Nucleus accumbens (tissue), 56 donors: Measurements from ENCODE around the gene LRMDA.

ENCODE experiments used
- DNase-seq, 56 donors: peaks; one replicate each; lab custom pipeline; 2025; lab: John Stamatoyannopoulos, UW

Gene LRMDA

DNA sequence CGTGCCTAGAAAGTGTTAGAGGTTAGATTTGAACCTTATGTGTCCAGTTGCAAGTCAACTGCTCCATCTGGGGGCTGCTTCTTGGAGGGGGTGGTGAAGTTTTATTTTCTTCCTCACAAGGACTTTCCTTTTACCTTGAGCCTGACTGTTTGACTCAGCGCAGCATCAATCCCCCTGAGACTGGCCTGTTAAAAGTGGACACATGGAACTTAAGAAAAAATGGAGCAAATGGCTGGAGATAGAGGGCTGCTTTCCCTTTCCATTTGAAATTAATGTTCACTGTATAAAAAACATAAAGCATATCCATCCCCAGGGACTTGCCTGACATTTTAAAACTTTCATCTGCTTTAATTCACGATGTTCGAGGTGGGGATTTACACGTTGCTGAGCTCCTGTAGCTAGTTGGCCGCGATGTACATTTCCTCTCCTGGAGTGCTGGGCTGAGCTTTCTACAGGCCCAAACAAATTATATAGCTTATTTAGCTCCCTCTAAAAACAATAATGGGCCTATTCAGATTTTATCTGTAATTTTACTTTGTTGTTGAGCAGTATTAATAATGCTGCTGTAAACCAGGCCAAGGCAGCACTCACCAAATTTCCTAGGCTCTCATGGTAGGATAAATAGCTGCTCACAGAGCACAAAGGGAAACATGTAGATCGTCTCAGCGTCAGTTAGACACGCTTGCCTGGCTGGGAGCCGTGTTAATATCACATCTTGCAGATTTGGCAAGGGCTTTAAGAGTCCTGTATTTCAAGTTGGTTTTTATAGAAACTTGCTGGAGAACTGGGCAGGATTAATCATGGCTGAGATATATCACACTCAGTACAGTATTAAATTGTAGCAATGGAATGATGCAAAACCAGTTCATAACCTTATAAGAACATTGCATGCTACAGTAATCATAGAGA, 251.5 kb downstream of the LRMDA start:
- no peak for DNase-seq

DNA sequence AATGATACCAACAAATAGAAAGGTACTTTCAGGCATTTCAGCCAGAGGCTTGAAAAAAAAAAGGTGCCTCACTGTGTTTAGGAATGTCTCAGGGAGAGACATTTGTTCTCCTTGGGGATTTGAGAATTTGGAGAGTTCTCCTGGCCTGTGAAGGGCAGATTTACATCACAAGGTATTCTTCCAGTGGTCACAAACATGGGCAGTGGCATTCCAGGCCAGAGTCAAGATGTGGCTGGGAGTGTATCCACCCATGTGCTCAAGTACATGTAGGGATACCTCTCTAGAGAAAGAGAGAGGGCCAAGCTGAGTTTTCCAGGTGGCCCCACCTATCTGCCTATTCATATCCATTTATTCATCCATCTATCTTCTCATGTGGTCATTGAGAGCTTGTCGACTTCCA, 253.8 kb downstream of the LRMDA start:
- no peak for DNase-seq

DNA sequence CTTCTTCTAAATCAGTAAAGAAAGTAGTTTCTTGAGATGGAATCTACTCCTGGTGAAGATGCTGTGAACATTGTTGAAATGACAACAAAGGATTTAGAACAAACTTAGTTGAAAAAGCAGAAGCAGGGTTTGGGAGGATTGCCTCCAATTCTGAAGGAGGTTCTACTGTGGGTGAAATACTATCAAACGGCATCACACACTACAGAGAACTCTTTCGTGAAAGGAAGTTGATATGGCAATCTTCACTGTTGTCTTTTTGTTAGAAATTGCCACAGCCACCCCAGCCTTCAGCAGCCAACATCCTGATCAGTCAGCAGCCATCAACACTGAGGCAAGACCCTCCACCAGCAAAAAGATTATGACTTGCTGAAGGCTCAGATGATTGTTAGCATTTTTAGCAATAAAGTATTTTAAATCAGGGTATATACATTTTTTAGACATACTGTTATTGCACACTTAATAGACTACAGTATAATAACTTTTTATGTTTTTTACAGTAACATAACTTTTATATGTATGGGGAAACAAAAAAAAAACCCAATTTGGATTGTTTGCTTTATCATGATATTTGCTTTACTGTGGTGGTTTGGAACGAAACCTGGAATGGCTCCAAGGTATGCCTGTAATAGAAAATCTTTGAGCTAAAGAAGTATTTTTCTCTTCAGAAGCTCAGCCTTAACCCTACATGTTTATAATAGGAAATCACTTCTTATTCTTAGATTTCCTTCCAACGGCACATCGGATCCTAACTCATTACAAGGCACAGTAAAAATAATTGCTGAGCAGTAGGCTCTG, 257.3 kb downstream of the LRMDA start:
- no peak for DNase-seq

DNA sequence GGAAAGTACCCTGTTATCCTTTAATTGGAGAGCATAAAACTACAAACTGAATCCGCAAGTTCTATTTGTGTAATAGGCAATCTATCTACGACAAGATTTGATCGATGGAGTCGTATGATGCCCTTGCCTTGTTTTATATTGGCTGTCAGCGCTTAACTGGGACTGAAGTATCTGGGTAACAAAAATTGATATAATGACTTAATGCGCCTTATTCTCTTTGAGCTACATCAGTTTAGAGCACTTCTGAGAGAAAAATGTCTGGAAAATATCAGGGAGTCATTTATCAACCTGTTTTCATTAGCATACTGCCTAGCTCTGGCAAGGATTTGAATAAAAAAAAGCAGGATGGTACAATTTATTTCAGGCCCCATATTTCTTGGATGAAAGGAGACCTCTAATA, 262.1 kb downstream of the LRMDA start:
- no peak for DNase-seq

DNA sequence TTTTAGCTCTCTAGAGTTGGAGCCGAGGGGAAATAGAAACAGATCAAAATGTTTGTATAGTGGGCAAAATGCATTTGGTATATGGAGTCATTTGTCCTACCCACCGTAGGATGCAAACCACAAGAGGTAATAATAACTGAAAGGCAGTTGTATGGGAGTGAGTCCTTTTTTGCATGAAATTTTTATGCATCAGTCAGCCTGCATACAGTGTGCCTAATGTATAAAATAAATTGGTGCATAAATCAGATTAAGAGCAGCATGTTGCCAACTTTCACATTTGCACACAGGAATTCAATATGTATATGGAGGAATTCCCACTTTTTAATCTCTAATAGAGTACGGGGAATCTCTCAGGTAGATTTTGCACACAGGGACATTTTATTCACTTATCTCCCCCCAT, 262.8 kb downstream of the LRMDA start:
- no peak for DNase-seq

DNA sequence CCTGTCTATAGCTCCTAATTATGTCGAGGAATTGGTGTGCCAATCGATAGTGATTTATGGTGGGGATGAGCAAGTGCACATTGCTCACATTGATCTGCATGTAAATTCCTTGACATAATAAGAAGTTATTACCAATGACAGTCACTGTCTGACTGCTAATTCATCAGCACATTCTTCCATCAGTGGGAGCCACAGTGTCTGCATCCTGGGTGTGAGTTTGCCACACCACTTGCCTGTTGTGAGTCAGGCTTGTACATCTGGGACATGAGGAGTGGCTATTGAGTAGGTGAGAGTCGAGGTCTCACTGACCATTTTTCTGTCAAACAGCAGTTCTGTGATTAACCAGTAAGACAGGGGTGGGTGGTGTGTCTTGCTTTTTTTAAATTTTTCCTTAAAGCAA, 263.4 kb downstream of the LRMDA start:
- no peak for DNase-seq

DNA sequence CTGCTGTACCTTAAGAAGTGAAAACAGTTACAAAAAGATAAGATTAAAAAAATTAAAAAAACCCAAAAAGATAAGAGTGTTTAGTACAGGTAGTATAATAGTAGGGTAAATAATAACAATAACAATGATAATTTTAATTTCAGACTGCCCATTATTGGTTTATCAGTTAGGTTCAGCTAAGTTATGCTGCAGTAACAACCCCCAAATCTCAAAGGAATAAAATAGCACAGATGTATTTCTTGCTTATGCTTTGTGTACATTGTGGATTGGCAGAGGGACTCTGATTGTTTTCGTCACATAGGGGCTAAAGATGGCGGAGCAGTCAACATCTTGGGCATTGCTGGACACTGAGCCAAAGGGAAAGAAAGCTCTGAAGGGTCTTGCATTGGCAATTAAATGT, 264.6 kb downstream of the LRMDA start:
- no peak for DNase-seq

DNA sequence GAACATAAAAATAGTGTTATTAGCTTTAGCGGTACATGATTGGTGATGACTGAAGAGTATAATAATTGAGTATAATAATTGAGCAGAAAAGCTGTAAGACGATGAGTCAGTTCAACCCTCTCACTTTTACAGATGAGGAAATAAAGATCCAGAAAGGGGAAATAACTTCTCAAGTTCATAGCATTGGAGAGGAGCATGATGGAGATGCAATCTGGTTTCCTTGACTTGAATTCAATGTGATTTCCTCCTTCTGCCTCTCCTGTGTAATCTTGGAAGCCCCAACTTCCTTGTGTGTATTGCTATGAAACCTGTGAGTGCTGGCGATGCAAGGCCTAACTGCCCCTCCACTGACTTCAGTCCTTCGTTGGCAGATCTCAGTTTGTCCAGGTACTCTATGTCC, 265.1 kb downstream of the LRMDA start:
- no peak for DNase-seq

DNA sequence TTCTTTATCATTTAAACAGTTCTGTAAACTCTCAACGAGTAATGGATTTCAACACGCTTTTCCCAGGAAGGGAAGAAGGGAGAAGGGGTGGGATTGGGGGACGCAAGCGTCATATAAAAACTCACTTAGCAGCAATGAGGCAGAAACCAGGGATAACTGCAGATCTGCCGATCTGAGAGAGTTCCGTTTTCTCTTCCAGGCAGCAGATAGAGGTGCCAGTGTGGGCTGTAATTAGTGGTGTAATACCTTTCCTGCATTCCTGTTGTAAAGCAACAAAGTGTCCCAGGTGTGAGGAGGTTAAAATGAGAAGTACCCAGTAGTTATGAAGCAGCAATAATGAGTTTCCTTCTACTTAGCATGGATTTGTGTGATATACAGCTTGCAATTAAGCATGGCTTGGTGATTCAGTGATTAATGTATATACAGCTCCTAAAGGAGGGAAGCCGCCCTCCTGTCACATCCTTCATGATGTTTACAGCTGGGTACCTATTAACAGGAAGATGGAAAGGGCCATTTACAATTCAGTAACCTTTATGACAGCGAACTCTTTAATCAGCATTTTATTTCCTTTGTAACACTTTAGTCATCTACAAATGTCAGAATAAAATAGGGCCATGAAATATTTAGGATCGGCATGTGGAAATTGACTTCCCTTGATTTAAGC, 271.9 kb downstream of the LRMDA start:
- no peak for DNase-seq

DNA sequence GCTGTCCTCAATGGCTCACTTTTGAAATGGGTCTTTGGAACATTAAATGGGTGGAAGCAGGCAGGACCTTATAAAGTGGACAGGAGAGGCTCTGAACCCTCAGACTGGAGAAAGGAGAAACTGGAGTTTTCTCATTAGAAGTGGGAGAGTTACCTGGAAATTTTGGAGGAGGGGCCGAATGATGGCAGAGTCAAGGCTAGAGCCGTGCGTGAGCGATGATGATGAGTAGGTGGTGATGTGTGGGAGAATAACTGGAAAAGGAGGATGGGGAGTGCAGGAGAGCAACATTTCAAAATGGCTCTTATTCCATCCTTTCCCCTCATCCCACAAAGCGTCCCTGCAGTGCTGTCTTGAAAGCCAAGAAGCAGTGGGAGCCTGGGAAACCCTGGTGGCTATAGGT, 274.0 kb downstream of the LRMDA start:
- DNase-seq = no peak

DNA sequence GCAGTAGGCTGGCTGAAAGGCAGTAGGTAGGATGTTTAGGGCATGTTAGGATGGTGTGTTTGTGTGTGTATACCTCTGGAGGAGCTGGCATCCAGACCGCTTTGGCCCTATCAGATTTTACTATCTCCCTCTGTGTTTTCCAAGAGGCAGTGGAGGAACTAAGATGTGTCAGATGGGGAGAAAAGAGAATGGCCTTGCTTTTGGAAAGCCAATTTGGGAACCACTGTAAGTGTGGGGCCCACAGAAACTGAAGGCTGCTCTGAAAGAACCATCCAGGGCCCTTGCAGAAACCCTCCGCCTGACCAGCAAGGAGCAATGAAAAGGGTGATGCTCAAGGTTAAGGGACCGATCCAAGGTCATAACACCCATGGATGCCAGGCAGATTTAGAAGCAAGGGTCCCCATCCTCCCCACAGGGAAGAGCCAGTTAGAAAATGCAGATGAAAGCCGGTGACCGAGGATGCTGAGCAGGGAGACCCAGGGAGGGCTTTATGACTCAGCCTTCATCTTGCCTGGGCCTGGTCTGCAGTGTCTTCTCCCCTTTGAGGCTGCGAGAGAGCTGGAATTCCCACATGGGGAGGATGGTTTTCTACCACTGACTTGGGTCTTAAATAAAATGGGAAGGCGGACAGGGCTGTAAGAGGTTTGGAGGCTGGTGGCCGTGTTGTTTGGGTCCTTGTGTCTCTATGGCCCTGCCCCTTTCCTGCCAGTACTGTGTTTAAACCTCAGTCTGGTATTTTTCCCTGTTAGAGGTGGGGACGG, 275.8 kb downstream of the LRMDA start:
- DNase-seq = no peak

DNA sequence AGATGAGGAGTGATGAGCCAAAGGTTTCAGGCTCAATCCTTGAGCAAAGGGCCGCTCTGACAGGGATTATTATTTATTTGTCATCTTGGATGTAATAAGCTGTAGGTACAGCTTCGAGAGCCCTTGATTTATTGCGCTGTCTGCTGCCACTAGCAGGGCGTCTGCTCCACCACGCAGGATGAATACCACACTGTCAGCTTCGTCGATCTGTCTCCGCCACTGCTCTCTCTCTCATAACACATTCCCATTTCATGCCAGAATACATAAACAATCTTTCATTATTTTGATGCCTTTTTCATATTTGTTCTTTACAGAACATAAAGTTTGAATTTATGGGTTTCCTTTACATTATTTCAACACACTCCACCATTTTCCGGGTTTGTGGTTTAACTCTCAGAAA, 276.6 kb downstream of the LRMDA start:
- peak in 9 of 56 donors; percentile 2 to 31 (median 11) for DNase-seq

DNA sequence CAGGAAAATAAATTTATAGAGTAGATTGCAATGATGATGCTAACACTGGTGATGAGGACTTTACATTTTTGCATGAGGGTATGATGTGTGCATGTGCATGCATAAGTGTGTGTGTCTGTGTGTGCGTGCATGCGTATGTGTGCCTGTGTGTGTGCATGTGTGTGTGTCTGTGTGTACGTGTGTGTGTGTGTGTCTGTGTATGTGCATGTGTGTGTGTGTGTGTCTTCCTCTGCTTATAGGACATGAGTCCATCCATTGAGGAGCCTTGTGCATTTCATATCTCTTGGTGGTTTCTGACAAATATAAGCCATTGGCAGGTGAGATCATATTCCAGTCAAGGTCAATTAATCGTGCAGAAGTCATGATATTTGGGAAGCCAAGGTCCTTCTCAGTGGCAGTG, 277.8 kb downstream of the LRMDA start:
- DNase-seq = no peak

DNA sequence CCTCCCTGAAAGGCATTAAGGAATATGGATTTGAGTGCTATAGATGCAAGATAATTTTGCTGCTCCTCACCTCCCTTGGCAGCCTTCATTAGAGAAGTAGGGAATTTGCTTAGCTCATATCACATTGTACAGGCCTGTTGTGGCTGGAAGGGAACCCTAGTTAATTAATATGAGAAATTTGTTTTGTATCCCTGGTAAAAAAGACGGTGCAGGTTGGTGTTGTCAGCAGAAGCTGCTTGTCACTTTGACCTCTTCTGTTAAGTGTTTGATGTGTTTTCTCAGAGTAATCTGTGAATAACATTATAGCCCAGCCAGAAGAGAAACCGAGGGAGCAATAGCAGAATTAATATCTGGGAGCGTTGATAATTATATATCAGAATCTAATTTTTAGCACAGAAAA, 278.4 kb downstream of the LRMDA start:
- no peak for DNase-seq

DNA sequence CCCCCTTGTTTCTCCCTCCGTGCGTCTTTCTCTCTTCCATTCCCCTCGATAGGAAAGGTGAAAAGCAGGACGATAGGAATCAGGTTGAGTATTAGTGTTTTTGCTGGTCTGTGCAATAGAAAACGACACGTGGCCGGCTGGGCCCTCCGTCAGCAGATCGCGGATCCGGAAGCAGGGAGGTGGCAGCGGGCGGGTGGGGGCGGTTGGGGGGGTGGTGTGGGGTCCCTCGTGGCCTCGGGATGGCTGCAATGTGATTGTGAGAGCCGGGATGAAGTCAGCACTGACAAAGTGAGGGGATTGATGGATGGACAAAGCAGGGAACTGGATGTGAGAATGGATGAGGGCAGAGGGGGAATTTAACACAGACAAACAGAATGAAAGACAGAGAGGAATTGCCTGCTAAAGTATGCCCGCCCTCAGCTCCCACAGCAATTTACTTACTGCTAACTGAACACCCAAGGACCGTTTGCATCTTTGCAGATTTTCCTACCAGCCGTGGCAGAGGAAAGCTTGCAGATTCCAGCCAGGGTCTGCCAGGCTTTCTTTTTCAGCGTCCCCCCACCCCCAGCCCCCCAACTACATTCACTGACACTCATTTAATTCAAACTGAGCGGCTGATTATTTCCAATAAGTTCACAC, 280.9 kb downstream of the LRMDA start:
- peak in 44 of 56 donors; percentile 3 to 63 (median 24) for DNase-seq

DNA sequence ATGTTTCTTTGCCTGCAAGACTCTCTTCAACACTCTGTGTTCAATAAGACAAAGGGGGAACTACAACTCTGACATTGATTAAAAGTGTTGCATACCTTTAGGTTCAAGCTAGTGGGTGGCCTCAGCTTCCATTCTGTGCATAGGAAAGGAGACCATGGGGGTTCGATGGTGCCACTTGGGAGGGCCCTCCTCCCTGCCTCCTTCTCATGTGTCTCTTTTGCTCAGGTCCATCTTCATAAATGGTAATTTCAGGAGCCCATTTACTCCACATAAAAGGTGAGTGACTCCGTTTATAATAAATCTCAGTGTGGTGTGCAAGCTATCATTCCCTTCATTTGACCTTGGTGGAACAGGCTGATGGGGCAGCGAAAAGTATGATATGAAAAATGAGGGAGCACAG, 285.1 kb downstream of the LRMDA start:
- DNase-seq = no peak

DNA sequence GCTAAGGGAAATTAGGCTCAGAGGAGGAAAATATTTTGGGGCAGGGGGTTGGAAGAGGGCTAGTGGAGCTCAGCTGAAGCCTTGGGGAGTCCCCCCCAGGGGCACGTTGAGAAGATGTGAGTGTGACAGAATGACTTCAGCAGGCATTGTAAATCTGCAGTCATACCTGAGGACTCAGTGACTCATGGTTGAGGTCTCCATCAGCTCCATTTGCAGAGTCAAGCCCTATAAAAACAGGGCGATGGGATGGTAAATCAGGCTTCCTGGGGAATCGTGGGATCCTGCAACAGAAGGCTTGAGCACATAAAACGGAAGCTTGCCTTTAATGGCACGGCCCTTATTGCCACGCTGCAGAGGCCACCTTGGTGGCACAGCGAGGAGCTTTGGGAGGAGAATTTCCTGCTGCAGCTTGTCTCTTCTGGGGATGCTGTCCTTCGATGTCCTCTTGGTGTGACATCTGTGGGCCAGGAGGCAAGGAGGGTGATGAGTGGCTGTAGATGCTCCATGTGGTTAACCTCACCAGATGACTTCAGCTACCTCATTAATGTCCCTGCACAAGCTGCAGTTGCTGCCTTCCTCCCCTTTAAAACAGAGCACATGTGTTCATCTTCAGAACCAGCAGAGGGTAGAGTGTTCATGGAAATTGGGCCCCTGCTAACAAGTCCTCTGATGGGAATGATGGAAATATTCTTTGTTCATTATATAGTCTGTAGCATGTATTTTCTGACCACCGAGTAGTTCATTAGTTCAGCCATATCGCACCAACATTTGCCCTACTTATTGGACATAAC, 285.9 kb downstream of the LRMDA start:
- DNase-seq = no peak

DNA sequence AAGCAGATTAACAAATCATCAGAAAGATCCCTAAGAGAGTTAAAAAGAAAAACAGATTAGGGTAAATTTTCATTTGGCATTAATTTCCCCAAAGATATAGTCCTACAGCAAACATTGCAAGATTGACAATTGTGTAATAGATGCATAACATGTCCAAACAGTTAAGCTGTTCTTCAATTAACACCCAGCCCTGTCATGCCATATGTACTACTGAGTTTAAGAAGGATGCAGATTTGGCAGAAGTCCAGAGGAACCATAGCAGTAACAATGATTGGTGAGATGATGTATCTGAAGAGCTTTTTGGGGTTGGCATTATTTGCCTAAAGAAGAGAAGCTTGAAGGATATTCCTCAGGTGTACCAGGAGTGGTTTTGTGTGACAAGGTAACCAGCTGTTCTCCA, 287.6 kb downstream of the LRMDA start:
- DNase-seq = no peak

DNA sequence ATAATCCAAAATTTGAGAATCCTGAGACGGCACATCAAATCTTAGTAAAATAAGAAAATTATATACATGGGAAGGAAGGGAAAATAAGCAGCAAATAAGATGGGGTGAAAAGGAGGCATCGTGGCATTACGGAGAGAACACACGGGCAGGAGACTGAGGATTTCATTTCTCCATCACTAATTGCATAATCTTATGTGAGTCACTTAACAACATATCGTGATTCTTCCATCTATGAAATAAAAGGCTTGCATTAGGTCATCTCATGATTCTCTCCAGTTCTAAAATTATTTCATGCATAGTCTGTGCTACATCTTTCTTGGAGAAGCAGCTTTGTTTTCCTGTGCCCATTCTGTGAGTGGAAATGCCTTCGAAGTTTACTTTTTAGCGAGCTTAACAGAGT, 288.7 kb downstream of the LRMDA start:
- DNase-seq = no peak
